HG03066 (cell line): ENCODE results near the gene KCNG2.

Experiments used
- ATAC-seq: cut with Tn5 transposase; IDR thresholded peaks from one replicate; pipeline ENCODE4 v1.9.1; 2021; ENCODE audit warnings: low read depth; ENCODE audit not compliant: unreplicated experiment

The KCNG2 gene

GRCh38 chr18:79947054-79947755, 149.5 kb downstream of the KCNG2 start:
- no peak for ATAC-seq

DNA sequence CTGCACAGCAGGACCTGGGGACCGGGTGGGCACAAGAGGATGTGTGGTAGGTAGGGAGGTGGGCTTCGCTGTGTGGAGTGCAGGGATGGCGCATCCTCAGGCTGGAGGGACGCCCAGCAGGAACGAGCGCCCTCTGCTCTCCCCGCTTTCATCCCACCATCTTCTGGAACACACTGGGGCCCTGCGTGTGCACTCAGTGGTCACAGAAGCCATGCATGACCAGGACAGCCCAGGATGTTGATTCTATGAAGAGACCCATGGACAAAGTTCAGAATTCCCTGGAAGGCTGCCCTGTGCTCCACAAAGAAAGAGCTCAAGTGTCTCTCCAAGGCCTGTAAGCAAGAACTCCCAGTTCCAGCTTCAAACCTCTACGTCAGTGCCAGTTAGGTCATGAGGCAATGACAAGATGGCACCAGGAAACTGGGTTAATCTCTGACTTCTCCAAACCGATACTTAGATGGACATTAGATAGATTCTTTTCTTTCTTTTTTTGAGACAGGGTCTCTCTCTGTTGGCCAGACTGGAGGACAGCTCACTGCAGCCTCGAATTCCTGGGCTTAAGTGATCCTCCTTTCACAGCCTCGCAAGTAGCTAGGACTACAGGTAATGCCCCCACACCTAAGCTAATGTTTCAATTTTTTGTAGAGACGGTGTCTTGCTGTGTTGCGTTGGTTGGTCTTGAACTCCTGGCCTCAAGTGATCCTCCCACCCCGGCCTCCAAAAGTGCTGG, 150.3 kb downstream of the KCNG2 start:
- no peak for ATAC-seq

- no peak for ATAC-seq
Measured at GRCh38 chr18:79948719-79949411, 151.1 kb downstream of the KCNG2 start.
